HepG2 (cell line): ENCODE results near the gene TRIM8. TPM values are rescaled to one million over a fixed set of nuclear protein-coding genes. Genes with fewer than 3 reads are reported as not detected.

ENCODE experiments used
- CBX2 ChIP-seq, 2 experiments: fragments of 200-600 bp in 1 of 2; sonication (generic); formaldehyde crosslinking in 1 of 2; IDR thresholded peaks; 2 replicates each; pipeline versions ENCODE4 v1.7.0 to v1.8.1; 2018 to 2022; ENCODE audit warnings: low read depth in 2 of 2, low read length in 1 of 2, mild to moderate bottlenecking in 1 of 2, missing genetic modification reagents in 1 of 2
- ELF1 ChIP-seq: sonication (generic); formaldehyde crosslinking; IDR thresholded peaks from 2 replicates; pipeline ENCODE4 v1.4.0; 2020; ENCODE audit warnings: missing genetic modification reagents
- FOXA1 ChIP-seq, 2 experiments: fragments of 450-650 bp in 1 of 2; sonication (generic) in 1 of 2; formaldehyde crosslinking in 1 of 2; IDR thresholded peaks; 2 replicates each; pipeline versions ENCODE4 v1.4.0 to v1.6.1; 2016 to 2020; ENCODE audit warnings: missing genetic modification reagents in 1 of 2
- FOXK1 ChIP-seq: sonication (generic); formaldehyde crosslinking; IDR thresholded peaks from 2 replicates; pipeline ENCODE4 v1.4.0; 2020; ENCODE audit warnings: low read depth, missing genetic modification reagents, borderline replicate concordance
- GABPB1 ChIP-seq: IDR thresholded peaks from 2 replicates; pipeline ENCODE4 v1.6.1; 2016; ENCODE audit warnings: mild to moderate bottlenecking, missing genetic modification reagents, moderate library complexity, missing compliant biosample characterization
- HNRNPH1 ChIP-seq: fragments of 200-400 bp; formaldehyde crosslinking; optimal IDR thresholded peaks from 2 replicates; pipeline ENCODE3; 2017; ENCODE audit warnings: mild to moderate bottlenecking, low read depth, low read length
- KMT2A ChIP-seq: sonication (generic); formaldehyde crosslinking; IDR thresholded peaks from 2 replicates; pipeline ENCODE4 v1.4.0; 2020; ENCODE audit warnings: missing genetic modification reagents
- MED1 ChIP-seq: sonication (generic); formaldehyde crosslinking; IDR thresholded peaks from 2 replicates; pipeline ENCODE4 v1.4.0; 2020; ENCODE audit warnings: missing genetic modification reagents
- NFIB ChIP-seq: sonication (generic); formaldehyde crosslinking; IDR thresholded peaks from 2 replicates; pipeline ENCODE4 v1.9.0; 2021; ENCODE audit warnings: missing genetic modification reagents, mild to moderate bottlenecking, borderline replicate concordance
- PTBP1 ChIP-seq: fragments of 200-400 bp; formaldehyde crosslinking; IDR thresholded peaks from 2 replicates; pipeline ENCODE4 v1.6.1; 2018; ENCODE audit warnings: low read length, low read depth; ENCODE audit not compliant: poor library complexity, severe bottlenecking
- RXRB ChIP-seq: IDR thresholded peaks from 2 replicates; pipeline ENCODE4 v1.6.1; 2016; ENCODE audit warnings: borderline replicate concordance, missing genetic modification reagents, missing compliant biosample characterization
- THAP11 ChIP-seq: IDR thresholded peaks from 2 replicates; pipeline ENCODE4 v1.6.1; 2016; ENCODE audit warnings: missing biosample characterization, missing genetic modification reagents
- ZFY ChIP-seq: sonication (generic); formaldehyde crosslinking; IDR thresholded peaks from 2 replicates; pipeline ENCODE4 v1.4.0; 2020; ENCODE audit warnings: missing genetic modification reagents
- ZNF263 ChIP-seq: sonication (generic); formaldehyde crosslinking; IDR thresholded peaks from 2 replicates; pipeline ENCODE4 v1.4.0; 2020; ENCODE audit warnings: missing genetic modification reagents
- ZNF317 ChIP-seq: sonication (generic); formaldehyde crosslinking; IDR thresholded peaks from 2 replicates; pipeline ENCODE4 v1.5.0; 2020; ENCODE audit warnings: mild to moderate bottlenecking, missing genetic modification reagents
- ZNF501 ChIP-seq: sonication (generic); formaldehyde crosslinking; IDR thresholded peaks from 2 replicates; pipeline ENCODE4 v1.5.1; 2020; ENCODE audit warnings: mild to moderate bottlenecking, moderate library complexity, missing genetic modification reagents
- ZNF775 ChIP-seq: sonication (generic); formaldehyde crosslinking; IDR thresholded peaks from 2 replicates; pipeline ENCODE4 v1.4.0; 2020; ENCODE audit warnings: missing genetic modification reagents, mild to moderate bottlenecking, moderate library complexity, borderline replicate concordance
- ZZZ3 ChIP-seq: sonication (generic); formaldehyde crosslinking; IDR thresholded peaks from 2 replicates; pipeline ENCODE4 v1.4.0; 2020; ENCODE audit warnings: missing genetic modification reagents, mild to moderate bottlenecking, borderline replicate concordance
- polyA plus RNA-seq, 8 experiments: library from polyadenylated mRNA; depleted of rRNA in 3 of 8; stranded (reverse) in 7 of 8; unstranded in 1 of 8; fragments of >200 nt; fragmentation: Illumina TruSeq in 4 of 8; extraction: Trizol in 4 of 8; gene quantifications; 2 replicates each; pipeline versions ENCODE4 v1.2.1 to v1.2.3, GENCODE V29; 2011 to 2016; ENCODE audit warnings: low read depth in 4 of 8, missing spikeins in 1 of 8, mixed read lengths in 1 of 8; ENCODE audit not compliant: insufficient read depth in 1 of 8
- total RNA-seq, 5 experiments: library from RNA; depleted of rRNA; stranded (reverse); fragments of >200 nt; fragmentation: Illumina TruSeq; extraction: Trizol; gene quantifications; 2 replicates each; pipeline ENCODE4 v1.2.3, GENCODE V29; 2016; ENCODE audit warnings: low read depth in 1 of 5
- TF ChIP-seq, protein P1 (sequence below): sonication (generic); formaldehyde crosslinking; IDR thresholded peaks from 2 replicates; pipeline ENCODE4 v1.9.0; 2022; ENCODE audit warnings: missing genetic modification reagents, mild to moderate bottlenecking, borderline replicate concordance
- TF ChIP-seq, protein P2 (sequence below): sonication (generic); formaldehyde crosslinking; IDR thresholded peaks from 2 replicates; pipeline ENCODE4 v1.4.0; 2020; ENCODE audit warnings: missing genetic modification reagents, mild to moderate bottlenecking, borderline replicate concordance
- TF ChIP-seq, protein P3 (sequence below): sonication (generic); formaldehyde crosslinking; conservative IDR thresholded peaks from 2 replicates; pipeline ENCODE4 v1.4.0; 2020; ENCODE audit warnings: missing genetic modification reagents
- TF ChIP-seq, protein P4 (sequence below): sonication (generic); formaldehyde crosslinking; IDR thresholded peaks from 2 replicates; pipeline ENCODE4 v1.8.1; 2023; ENCODE audit warnings: mild to moderate bottlenecking, moderate library complexity, missing genetic modification reagents

TRIM8 gene
- total and polyA plus RNA-seq, 2 of the 13 experiments (the other 11 are each of a cell fraction or from before 2014, with no cell fraction given) = 38.9 to 66.5 TPM

DNA sequence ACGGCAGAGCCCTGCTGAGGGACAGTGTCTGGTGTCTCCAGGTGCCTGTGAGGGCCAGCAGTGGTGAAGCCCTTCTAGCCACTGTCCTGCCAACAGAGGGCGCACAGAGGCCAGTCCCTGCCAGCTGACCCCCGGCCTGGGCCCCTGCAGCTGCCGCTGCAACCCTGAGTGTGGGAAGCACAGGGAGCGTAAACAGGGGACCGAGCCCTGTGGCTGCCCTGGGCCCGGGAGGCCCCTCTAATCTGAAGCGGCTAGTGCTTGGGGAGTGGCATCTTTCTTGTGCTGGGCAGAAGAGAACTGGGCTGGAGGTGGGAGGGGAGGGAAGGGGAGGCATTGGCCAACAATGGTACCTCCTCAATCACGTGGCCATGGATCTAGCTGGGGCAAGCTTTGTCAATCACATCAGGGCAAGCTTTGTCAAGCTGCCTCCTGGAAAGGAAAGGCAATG lies 34.6 kb downstream of the TRIM8 start (continued):
- TF ChIP-seq FOXK1 (CRISPR knock-in tag) (peak; percentile 51; the same call in 1 of the 2 replicates), ZNF317 (CRISPR knock-in tag) (peak; percentile 61; the same call in 1 of the 2 replicates), NFIB (CRISPR knock-in tag) (no peak), ZNF263 (CRISPR knock-in tag) (0 out of 2 replicates have a peak, but pooled peaks have one; percentile 50), THAP11 (CRISPR knock-in tag) (peak; percentile 30; the same call in 1 of the 2 replicates), KMT2A (CRISPR knock-in tag) (peak; percentile 48; the same call in 1 of the 2 replicates), FOXA1 (IDR thresholded peaks at IDR 0.05) (no peak), FOXA1 (CRISPR knock-in tag; IDR thresholded peaks at IDR 0.05) (0 out of 2 replicates have a peak, but pooled peaks have one; percentile 15), ELF1 (CRISPR knock-in tag) (0 out of 2 replicates have a peak, but pooled peaks have one; percentile 18), CBX2 (IDR thresholded peaks at IDR 0.05; ENCODE audit: low read depth, low read length) (no peak), CBX2 (CRISPR knock-in tag; IDR thresholded peaks at IDR 0.05; ENCODE audit: low read depth) (no peak), HNRNPH1 (no peak), RXRB (CRISPR knock-in tag) (peak; percentile 39; the same call in 1 of the 2 replicates), GABPB1 (peak; percentile 46; the same call in 1 of the 2 replicates), PTBP1 (peak; percentile 73), ZZZ3 (CRISPR knock-in tag) (no peak), ZNF501 (CRISPR knock-in tag) (peak; percentile 83), MED1 (CRISPR knock-in tag) (peak; percentile 43; the same call in 1 of the 2 replicates), ZNF775 (CRISPR knock-in tag) (no peak), ZFY (CRISPR knock-in tag) (peak; percentile 49)
- TF ChIP-seq, protein P1, sequence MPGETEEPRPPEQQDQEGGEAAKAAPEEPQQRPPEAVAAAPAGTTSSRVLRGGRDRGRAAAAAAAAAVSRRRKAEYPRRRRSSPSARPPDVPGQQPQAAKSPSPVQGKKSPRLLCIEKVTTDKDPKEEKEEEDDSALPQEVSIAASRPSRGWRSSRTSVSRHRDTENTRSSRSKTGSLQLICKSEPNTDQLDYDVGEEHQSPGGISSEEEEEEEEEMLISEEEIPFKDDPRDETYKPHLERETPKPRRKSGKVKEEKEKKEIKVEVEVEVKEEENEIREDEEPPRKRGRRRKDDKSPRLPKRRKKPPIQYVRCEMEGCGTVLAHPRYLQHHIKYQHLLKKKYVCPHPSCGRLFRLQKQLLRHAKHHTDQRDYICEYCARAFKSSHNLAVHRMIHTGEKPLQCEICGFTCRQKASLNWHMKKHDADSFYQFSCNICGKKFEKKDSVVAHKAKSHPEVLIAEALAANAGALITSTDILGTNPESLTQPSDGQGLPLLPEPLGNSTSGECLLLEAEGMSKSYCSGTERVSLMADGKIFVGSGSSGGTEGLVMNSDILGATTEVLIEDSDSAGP (CRISPR knock-in tag) = peak; percentile 44; the same call in 1 of the 2 replicates
- TF ChIP-seq, protein P2, sequence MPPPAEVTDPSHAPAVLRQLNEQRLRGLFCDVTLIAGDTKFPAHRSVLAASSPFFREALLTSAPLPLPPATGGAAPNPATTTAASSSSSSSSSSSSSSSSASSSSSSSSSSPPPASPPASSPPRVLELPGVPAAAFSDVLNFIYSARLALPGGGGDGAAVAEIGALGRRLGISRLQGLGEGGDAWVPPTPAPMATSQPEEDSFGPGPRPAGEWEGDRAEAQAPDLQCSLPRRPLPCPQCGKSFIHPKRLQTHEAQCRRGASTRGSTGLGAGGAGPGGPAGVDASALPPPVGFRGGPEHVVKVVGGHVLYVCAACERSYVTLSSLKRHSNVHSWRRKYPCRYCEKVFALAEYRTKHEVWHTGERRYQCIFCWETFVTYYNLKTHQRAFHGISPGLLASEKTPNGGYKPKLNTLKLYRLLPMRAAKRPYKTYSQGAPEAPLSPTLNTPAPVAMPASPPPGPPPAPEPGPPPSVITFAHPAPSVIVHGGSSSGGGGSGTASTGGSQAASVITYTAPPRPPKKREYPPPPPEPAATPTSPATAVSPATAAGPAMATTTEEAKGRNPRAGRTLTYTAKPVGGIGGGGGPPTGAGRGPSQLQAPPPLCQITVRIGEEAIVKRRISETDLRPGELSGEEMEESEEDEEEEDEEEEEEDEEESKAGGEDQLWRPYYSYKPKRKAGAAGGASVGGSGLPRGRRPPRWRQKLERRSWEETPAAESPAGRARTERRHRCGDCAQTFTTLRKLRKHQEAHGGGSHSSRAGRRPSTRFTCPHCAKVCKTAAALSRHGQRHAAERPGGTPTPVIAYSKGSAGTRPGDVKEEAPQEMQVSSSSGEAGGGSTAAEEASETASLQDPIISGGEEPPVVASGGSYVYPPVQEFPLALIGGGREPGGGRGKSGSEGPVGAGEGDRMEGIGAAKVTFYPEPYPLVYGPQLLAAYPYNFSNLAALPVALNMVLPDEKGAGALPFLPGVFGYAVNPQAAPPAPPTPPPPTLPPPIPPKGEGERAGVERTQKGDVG (CRISPR knock-in tag) = 0 out of 2 replicates have a peak, but pooled peaks have one; percentile 58
- TF ChIP-seq, protein P3, sequence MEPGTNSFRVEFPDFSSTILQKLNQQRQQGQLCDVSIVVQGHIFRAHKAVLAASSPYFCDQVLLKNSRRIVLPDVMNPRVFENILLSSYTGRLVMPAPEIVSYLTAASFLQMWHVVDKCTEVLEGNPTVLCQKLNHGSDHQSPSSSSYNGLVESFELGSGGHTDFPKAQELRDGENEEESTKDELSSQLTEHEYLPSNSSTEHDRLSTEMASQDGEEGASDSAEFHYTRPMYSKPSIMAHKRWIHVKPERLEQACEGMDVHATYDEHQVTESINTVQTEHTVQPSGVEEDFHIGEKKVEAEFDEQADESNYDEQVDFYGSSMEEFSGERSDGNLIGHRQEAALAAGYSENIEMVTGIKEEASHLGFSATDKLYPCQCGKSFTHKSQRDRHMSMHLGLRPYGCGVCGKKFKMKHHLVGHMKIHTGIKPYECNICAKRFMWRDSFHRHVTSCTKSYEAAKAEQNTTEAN (CRISPR knock-in tag) = 0 out of 2 replicates have a peak, but pooled peaks have one; percentile 42
- TF ChIP-seq, protein P4, sequence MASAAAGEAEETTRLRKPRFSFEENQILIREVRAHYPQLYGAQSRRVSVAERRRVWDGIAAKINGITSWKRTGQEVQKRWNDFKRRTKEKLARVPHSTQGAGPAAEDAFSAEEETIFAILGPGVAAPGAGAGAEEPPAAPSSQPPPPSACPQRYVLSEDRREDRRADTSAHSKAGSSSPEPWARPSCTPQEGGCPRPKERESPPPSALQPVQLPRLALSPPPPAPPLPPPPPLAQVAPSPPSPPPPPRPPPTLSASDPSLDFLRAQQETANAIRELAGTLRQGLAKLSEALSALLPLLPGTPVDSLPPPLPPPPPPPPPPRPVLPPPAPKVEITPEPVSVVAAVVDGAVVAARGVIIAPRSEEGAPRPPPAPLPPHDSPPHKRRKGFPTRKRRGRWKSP (CRISPR knock-in tag) = no peak
